GM12872 (cell line): ENCODE measurements around the gene ALDH18A1.

Source experiments
- TF ChIP-seq, protein P1 (sequence below): IDR thresholded peaks from 3 replicates; pipeline ENCODE4 v1.5.1; 2011; ENCODE audit warnings: low read depth, mild to moderate bottlenecking, low read length, moderate library complexity; ENCODE audit not compliant: insufficient read depth

The ALDH18A1 gene

DNA sequence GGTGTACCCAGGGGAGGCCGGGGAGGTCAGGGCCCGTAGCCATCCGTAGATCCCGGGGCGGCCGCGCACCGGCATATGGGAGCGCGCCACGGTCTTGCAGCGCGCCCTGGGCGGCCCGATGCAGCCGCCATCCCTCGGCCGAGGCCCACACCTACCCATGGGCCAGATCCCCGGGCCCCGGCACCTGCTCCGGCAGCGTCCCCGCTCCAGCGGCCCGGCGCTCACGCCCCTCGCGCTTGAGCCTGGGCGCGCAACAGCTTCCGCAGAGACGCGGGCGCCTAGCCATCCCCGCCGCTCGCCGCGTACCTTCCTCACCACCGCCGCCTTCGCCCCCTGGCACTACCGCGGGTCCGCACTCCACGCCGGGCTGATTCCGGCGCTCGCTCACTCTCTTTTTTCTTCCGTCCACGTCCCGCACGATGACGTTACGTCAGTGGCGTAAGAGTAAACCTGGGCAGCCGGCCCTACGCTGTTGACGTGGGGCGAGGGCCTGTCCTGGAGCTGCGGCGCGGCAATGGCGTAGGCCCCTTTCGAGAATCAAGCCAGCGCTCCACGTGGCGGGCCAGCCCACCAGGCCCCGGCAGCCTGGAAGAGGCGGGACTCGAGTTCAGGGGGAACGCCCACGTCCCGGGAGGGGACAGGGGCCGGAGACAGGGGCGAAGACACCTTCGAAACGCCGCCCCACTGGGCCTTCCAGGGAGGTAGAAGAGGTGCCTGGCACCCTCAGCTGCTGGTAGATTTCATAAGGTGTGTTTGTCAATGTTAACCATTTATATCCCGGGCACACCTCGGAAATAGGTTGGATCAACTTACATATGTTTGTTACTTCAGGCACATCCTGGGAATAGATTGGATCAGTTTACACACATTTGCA, at the start of gene ALDH18A1:
Gene ALDH18A1 (minus strand): TSS at position 421 of the 874 bp plus-strand sequence. CDS start 3,334 bp downstream, outside the sequence.
- TF ChIP-seq, protein P1, sequence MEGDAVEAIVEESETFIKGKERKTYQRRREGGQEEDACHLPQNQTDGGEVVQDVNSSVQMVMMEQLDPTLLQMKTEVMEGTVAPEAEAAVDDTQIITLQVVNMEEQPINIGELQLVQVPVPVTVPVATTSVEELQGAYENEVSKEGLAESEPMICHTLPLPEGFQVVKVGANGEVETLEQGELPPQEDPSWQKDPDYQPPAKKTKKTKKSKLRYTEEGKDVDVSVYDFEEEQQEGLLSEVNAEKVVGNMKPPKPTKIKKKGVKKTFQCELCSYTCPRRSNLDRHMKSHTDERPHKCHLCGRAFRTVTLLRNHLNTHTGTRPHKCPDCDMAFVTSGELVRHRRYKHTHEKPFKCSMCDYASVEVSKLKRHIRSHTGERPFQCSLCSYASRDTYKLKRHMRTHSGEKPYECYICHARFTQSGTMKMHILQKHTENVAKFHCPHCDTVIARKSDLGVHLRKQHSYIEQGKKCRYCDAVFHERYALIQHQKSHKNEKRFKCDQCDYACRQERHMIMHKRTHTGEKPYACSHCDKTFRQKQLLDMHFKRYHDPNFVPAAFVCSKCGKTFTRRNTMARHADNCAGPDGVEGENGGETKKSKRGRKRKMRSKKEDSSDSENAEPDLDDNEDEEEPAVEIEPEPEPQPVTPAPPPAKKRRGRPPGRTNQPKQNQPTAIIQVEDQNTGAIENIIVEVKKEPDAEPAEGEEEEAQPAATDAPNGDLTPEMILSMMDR: no peak

DNA sequence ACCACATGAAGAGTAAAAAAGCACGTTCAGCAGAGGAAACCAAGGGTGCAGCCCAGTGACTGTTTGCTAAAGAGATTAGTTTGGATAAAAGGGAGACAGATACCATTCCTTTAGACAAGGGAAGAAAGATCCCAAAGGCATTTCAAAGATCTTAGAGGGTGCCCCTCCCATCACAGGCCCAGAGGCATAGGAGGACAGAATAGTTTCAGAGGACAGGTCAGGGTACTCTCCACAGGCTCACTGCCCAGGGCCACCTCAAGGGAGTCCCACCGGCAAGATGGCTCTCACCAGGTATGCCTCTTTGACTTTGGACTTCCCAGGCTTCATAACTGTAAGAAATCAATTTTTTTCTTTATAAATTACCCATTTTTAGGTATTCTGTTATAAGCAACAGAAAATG, 41.9 kb upstream of the ALDH18A1 start:
- TF ChIP-seq, protein P1: no peak

DNA sequence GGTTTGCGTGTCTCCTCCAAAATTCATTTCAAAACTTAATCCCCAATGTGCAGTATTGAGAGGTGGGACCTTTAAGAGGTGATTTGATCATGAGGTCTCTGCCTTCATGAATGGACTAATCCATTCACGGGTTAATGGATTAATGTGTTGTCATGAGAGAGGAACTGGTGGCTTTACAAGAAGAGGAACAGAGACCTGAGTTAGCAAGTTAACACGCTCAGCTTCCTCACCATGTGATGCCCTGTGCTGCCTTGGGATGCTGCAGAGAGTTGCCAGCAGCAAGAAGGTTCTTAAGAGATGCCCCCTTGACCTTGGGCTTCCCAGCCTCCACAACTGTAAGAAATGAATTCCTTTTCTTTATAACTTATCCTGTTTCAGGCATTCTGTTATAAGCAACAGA, 40.9 kb upstream of the ALDH18A1 start:
- TF ChIP-seq, protein P1: no peak

DNA sequence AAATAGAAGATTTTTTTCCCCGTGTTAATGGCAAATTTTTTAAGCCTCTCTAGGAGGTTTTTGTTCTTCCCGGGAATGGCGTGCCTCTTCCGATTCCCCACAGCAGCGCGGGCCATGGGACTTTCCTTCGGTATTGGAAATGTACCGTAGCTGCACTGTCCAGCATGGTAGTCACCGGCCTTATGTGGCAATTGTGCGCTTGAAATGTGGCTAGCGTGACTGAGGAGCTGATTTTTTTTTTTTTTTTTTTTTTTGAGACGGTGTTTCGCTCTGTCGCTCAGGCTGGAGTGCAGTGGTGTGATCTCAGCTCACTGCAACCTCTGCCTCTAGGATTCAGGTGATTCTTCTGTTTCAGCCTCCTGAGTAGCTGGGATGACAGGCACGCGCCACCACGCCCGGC, 38.2 kb upstream of the ALDH18A1 start:
- TF ChIP-seq, protein P1: no peak

DNA sequence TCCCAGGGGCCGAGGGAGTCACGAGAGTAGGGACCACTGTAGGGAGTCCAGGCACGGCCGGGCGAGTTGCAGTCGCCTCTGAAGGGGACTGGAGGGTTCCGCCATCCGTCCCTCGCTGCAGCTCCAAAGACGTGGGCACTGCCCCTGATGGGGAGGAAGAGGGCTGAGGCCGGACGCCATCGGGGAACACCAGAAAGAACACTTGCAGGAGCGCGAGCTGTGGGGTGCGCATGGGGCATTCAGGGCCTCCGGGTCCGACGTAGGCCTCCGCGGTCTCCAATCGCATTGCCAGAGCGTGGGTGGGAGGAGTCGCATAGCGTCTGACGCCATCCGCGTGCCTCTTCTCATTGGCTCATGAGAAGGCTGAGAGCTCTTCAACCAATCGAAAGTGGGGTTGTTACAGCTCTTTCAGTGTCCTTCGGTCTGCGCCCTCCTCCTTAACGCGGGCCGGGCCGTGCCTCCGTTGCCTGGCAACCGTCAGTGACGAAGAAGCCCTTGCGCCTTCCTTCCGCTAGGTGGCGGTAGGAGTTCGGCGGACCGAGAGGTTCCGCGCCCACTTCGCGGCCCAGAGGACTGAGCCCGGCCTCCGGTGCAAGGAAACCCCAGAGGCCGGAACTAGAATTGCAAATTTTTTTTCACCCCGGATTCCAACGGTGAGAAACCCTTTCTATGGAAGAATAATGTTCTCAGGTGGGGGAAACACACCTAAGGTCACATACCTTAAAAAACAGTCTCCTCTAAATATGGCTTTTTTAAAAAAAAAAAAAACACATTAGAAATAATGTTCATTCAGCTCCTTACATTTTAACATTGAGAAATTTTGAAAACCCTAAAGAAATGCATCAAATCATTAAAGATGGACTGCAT, 37.4 kb upstream of the ALDH18A1 start, which contains the start of gene TCTN3:
Gene TCTN3 (minus strand): TSS at position 260 of the 867 bp plus-strand sequence. CDS start 28 bp downstream, at position 232.
- TF ChIP-seq, protein P1: peak; percentile 93

DNA sequence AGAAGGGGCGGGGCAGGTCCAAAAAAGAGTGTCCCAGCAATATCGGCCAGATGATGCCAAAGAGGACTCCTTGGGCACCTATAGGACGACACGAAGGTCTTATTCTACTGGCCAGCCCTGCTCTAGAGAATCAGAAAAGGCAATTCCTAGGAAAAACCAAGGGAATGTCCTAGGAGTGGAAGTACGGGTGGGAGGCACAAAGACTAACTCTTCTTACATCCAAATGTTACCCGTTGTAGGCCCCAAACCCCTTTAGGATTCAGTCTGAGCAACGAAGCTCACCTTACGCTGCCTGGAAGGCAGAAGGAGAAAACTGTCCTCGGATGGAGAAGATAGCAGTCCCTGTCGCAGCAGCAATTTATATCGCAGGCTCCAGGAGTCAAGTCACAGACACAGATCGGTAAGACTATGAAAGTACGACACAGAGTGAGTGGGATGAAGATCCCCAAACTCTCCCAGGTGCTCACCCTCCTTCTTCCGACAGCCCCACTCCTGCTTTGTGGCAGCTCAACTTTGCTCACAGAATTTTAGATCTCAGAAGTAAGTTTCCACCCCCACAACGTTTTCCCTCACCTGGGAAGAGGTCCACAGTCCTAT, 36.7 kb upstream of the ALDH18A1 start:
- TF ChIP-seq, protein P1: no peak

DNA sequence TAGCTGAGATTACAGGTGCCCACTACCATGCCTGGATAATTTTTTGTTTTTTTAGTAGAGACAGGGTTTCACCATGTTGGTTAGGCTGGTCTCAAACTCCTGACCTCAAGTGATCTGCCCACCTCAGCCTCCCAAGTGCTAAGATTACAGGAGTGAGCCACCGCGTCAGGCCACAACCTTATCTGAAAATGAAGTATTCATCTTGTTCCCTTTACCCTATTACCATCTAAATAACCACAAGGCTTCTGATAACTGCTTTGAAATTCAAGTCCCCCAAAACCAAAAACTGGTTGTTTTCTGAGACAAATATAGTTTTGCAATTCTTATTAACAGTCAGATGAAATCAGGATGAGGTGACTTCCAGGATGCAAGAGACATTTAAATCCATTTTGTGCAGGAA, 34.8 kb upstream of the ALDH18A1 start:
- TF ChIP-seq, protein P1: no peak
